HG03520 (cell line): ENCODE measurements around the gene NSMF.
A peak's percentile ranks its signal among the peaks of the same experiment; 100 is the strongest.

Experiments
- ATAC-seq: cut with Tn5 transposase; IDR thresholded peaks from one replicate; pipeline ENCODE4 v1.9.1; 2021; ENCODE audit warnings: mild to moderate bottlenecking, moderate library complexity; ENCODE audit not compliant: unreplicated experiment

The NSMF gene, protein sequence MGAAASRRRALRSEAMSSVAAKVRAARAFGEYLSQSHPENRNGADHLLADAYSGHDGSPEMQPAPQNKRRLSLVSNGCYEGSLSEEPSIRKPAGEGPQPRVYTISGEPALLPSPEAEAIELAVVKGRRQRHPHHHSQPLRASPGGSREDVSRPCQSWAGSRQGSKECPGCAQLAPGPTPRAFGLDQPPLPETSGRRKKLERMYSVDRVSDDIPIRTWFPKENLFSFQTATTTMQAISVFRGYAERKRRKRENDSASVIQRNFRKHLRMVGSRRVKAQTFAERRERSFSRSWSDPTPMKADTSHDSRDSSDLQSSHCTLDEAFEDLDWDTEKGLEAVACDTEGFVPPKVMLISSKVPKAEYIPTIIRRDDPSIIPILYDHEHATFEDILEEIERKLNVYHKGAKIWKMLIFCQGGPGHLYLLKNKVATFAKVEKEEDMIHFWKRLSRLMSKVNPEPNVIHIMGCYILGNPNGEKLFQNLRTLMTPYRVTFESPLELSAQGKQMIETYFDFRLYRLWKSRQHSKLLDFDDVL

DNA sequence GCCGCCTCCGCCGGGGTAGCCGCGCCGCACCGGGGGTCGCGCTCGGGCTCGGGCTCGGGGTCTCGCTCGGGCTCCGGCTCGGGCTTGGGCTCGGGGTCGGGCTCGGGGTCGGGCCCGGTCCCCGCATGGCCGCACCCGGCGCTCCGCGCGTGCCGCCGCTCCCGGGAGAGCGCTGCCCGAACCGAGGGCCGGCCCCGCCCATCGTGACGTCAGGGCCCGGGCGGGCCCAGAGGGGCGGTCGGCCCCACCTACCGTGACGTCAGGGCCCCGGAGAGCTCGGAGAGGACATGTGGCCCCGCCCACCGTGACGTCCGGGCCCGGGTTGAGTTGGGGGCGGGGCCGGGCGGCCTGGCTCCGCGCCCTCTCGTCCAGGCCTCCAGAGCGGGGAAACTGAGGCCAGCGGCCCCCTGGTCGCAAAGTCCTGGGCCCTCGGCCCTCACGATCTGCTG is at the start of gene NSMF:
Gene NSMF (minus strand): TSS at position 183 of the 449 bp plus-strand sequence. CDS start 232 bp downstream, outside the sequence.
- ATAC-seq: peak; percentile 65

GRCh38 chr9:137506702-137507171 is 47.6 kb upstream of the NSMF start:
- no peak for ATAC-seq

DNA sequence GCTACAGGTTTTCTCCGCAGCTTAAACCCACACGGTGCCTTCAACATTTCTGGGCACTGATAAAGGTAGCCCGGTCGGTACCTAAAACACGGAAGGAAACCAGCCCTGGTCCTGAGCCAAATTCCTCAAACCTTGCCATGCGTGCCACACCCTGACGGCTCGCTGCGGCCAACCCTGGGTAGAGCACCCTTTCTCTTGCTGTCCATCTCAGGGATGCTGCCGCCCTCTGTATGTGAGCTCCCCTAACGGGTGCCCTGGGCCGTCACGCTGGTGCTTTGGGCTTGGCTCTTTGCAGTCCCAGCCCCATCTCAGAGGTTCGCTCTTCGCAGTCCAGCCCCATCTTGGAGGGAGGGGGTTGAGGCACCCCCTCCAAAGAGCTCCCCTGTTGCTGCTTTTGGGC is 47.1 kb upstream of the NSMF start:
- ATAC-seq: no peak

GRCh38 chr9:137505421-137506140 is 46.4 kb upstream of the NSMF start:
- ATAC-seq: no peak

DNA sequence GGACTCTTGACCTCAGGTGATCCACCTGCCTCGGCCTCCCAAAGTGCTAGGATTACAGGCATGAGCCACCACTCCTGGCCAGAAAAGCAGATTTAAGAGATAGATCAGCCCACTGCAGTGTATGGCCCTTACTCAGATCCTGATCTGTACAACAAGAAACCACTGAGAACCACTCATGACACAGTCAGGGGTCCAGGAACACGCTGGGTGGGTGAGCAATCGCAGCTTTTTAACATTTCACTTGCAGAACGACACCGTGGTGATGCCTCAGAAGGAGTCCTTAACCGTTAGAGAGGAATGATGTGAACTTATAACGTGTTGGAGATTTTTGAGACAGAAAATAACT is 45.3 kb upstream of the NSMF start:
- ATAC-seq: no peak

DNA sequence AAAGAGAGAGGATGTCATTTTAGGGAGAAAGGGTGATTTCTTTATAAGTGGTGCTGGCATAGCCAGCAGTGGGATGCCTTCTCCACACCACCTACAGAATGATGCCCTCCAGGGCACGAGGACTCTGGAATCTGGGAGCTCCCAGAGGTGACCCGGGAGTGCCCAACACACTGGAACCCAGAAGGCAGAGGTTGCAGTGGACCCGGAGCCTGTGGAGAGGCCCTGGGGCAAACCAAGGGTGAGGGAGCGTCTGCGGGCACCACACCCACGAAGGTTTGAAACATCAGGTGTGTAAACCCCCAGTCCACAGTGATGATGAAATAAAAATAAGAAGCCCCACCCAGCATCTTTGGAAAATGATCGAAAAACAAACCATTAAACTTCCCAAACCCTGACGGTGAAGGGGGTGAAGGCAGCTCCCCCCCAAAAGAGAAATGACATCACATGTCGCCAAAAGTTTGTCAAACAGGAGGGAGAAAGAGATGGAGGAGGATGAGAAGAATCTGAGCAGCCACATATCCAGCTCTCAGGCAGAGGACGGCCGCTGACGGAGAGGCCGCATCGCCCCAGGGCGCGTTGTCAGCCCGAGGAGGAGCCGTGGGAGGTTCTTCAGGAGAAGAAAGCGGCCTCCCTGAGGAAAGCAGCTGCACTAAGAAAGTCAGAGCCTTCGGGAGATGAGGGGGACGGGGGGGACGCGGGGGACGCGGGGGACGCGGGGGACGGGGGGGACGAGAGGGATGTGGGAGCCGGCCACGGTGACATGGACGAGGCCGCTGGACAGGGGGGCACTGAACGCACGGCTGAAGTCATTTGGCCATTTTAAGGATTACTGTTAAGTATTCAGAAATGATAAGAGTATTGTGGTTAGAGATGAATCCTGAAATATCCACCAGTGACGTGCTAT is 43.1 kb upstream of the NSMF start:
- no peak for ATAC-seq

DNA sequence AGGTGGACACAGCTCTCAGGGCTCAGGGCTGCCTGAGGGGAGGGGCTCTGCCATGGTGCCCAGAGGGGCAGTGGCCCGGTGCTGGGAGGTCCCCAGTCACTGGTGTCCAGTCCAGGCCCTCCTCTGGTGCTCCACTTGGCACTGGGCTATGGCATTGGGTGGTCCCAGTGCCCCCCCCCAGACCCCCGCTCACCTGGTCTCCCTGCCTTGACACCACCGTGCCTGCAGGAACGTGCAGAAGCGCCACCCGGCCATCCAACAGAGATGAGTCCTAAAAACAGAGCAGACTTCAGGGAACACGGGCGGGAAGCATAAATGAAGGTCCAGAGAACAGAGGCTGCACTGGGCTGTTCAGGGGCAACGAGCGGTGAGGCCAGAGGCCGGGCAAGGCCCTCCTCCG is 42.3 kb upstream of the NSMF start:
- ATAC-seq: no peak

DNA sequence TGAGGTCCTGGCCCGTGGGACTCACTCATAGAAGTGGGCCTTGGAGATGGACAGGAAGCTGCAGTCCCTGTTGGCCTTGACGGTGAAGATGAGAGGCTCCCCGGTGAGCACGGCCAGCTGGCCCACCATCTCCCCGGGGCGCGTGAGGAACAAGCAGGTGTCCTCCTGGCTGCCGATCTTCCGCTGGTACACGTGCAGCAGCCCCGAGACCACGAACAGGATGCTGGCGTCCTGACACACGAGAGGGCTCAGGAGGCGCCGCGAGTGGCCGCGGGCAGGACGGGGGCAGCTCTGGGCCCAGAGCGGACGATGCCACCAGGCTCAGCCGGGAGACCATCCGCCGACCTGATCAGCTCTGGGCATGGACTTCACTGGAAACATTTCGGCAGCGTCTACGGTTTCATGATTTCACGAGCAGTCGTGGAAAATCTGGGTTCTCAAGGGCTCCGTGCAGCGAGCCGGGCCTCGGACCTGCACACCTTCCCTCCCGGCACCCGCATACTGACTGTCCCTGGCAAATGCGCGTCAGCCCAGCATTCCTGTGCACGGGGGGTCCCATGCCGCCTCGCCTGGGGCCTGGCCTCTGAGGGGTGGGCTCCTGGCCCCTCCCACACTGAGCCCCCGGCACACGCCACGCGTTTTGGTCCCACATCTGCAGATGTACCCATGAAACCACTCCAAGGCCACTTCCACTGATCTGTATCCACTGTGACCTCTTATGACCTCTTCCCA is 41.7 kb upstream of the NSMF start:
- ATAC-seq: no peak

- no peak for ATAC-seq
Measured at GRCh38 chr9:137499858-137500661, 40.9 kb upstream of the NSMF start.

GRCh38 chr9:137499416-137499815 is 40.3 kb upstream of the NSMF start:
- no peak for ATAC-seq

DNA sequence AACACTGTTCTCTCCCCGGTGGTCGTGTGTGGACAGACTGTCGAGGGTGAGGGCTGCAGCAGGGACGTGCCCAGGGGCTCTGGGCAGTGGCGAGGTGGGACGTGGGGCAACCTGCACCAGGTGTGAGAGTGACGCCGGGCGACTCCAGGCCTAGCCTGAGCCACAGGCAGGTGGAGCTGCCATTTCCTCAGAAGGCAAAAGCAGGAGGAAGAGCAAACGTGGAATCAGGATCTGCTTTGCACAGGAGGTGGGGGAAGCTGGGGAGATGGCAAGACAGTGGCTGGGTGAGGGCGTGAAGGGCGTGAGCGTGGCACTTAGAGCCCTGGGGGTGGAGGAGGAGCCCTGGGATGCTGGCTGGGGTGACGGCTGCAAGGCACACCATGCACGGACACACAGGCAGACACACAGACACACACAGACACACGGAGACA is 39.6 kb upstream of the NSMF start:
- no peak for ATAC-seq

GRCh38 chr9:137497921-137498719 is 39.0 kb upstream of the NSMF start:
- no peak for ATAC-seq

DNA sequence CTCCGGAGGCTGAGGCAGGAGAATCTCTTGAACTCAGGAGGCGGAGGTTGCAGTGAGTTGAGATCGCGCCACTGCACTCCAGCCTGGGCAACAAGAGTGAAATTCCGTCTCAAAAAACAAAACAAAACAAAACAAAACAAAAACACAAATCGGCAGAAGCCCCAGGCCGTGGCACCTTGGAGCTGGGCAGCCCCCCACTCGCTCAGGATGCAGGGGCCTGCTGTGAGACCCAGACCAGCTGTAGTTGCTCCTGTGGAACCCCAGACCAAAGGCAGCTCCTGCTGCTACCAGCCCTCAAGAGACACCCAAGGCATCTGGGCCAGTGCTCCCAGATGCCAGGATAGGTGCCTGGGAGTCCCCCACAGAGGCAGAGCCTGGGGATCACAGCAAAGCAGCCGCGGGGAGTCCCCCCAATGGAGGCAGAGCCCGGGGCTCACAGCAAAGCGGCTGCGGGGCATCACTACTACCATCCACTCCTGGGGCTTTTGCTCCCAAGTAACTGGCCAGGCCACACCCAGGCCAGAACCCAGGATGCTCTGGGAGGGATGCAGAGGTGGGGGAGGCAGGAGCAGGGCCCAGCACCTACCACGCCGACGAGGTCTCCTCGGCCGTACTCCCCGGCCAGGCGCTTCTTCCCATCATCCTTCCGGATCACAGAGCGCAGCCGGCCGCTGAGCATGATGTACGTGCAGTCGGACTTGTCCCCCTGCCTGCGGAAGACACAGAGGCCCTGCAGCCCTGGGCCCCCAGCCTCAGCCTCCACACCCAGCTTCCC is 37.7 kb upstream of the NSMF start:
- ATAC-seq: no peak

DNA sequence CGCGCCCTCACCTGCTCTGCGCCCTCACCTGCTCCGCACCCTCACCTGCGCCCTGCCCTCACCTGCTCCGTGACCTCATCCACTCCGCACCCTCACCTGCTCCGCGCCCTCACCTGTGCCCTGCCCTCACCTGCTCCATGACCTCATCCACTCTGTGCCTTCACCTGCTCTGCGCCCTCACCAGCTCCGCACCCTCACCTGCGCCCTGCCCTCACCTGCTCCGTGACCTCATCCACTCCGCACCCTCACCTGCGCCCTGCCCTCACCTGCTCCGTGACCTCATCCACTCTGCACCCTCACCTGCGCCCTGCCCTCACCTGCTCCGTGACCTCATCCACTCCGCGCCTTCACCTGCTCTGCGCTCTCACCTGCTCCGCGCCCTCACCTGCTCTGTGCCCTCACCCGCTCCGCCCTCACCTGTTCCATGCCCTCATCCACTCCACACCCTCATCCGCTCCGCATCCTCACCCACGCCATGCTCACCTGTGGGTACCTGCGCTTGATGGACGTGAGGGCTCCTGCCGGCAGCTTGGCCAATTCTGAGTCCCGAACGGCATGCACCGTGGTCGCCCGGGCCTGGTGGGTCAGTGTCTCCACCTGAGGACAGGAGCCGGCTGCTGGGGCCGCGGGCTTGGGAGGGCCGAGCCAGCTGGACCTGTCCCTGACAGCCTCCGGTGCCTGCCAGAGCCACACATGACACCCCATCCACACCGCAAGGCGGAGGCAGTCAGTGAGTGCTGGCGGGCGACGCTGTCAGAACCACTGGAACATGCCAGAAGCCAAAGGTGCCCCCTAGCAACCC is 35.6 kb upstream of the NSMF start:
- ATAC-seq: no peak

GRCh38 chr9:137494104-137494544 is 35.0 kb upstream of the NSMF start:
- no peak for ATAC-seq

- no peak for ATAC-seq
Measured at GRCh38 chr9:137493364-137494103, 34.4 kb upstream of the NSMF start.
